SK-N-SH (cell line): ENCODE measurements around the gene IFI27L1. TPM values are rescaled to one million over a fixed set of nuclear protein-coding genes. Genes with fewer than 3 reads are reported as not detected.

ENCODE experiments used
- CTCF ChIA-PET: fragments of 300-600, 350-600 bp; formaldehyde crosslinking; extraction: SDS; loops from one replicate; lab custom pipeline; 2021; lab: Yijun Ruan, JAX
- POLR2A ChIA-PET: fragments of 350-600 bp; sonication (Branson Sonifier 250); formaldehyde crosslinking; extraction: SDS; loops from one replicate; lab custom pipeline; 2020; ENCODE audit warnings: antibody characterized with exemption, inconsistent platforms; lab: Yijun Ruan, JAX
- DNase-seq: peaks from one replicate; pipeline ENCODE4 v3.0.0; 2012
- H2AFZ ChIP-seq: fragments of 200-600 bp; sonication (generic); 2 replicates; pipeline ENCODE4 v1.8.1; 2016; ENCODE audit warnings: antibody characterized with exemption, mild to moderate bottlenecking, low read depth
- H3F3A ChIP-seq: fragments of 200-600 bp; sonication (generic); replicated peaks from 2 replicates; pipeline ENCODE3; 2016; ENCODE audit warnings: antibody characterized with exemption, mild to moderate bottlenecking; ENCODE audit not compliant: insufficient read depth
- H3K27ac ChIP-seq, 2 experiments: fragments of 200-500 bp in 1 of 2; fragments of 200-600 bp in 1 of 2; sonication (Bioruptor generic) in 1 of 2; sonication (generic), shearing (Covaris generic) in 1 of 2; 2 replicates each; pipeline versions ENCODE4 v1.5.1 to v1.6.1; 2014 to 2016; ENCODE audit warnings: low read depth in 2 of 2, inconsistent platforms in 1 of 2, low read length in 1 of 2, mild to moderate bottlenecking in 1 of 2, mixed read lengths in 1 of 2
- H3K27me3 ChIP-seq: fragments of 200-600 bp; sonication (generic), shearing (Covaris generic); 2 replicates; pipeline ENCODE4 v1.6.1; 2016; ENCODE audit warnings: mixed run types; ENCODE audit not compliant: insufficient read depth
- H3K36me3 ChIP-seq, 2 experiments: fragments of 200-500 bp in 1 of 2; fragments of 200-600 bp in 1 of 2; sonication (Bioruptor generic) in 1 of 2; sonication (generic) in 1 of 2; replicated peaks in 1 of 2; 2 replicates each; pipeline versions ENCODE3 to v1.5.1; 2014 to 2016; ENCODE audit warnings: low read length in 1 of 2, mild to moderate bottlenecking in 1 of 2; ENCODE audit not compliant: insufficient read depth in 2 of 2, control insufficient read depth in 1 of 2
- H3K4me1 ChIP-seq, 2 experiments: fragments of 200-500 bp in 1 of 2; fragments of 200-600 bp in 1 of 2; sonication (Bioruptor generic) in 1 of 2; sonication (generic), shearing (Covaris generic) in 1 of 2; 2 replicates each; pipeline versions ENCODE4 v1.5.1 to v1.6.1; 2014 to 2016; ENCODE audit warnings: low read depth in 1 of 2, low read length in 1 of 2, mixed run types in 1 of 2; ENCODE audit not compliant: insufficient read depth in 2 of 2, control insufficient read depth in 1 of 2
- H3K4me2 ChIP-seq: fragments of 200-600 bp; sonication (generic), shearing (Covaris generic); 2 replicates; pipeline ENCODE4 v1.6.1; 2017; ENCODE audit warnings: mixed run types
- H3K4me3 ChIP-seq, 2 experiments: fragments of 200-500 bp in 1 of 2; fragments of 200-600 bp in 1 of 2; sonication (Bioruptor generic) in 1 of 2; sonication (generic), shearing (Covaris generic) in 1 of 2; 2 replicates each; pipeline versions ENCODE4 v1.5.1 to v1.8.1; 2014 to 2016; ENCODE audit warnings: low read depth in 2 of 2, inconsistent platforms in 1 of 2, low read length in 1 of 2, mild to moderate bottlenecking in 1 of 2, mixed read lengths in 1 of 2, moderate library complexity in 1 of 2
- H3K79me2 ChIP-seq: fragments of 200-600 bp; sonication (generic); 2 replicates; pipeline ENCODE4 v1.8.1; 2017; ENCODE audit warnings: mild to moderate bottlenecking; ENCODE audit not compliant: insufficient read depth
- H3K9ac ChIP-seq: fragments of 200-600 bp; sonication (generic); 2 replicates; pipeline ENCODE4 v1.6.1; 2017; ENCODE audit warnings: mixed run types
- H3K9me2 ChIP-seq: fragments of 200-600 bp; sonication (generic); 2 replicates; pipeline ENCODE4 v1.6.1; 2017; ENCODE audit warnings: mixed run types
- H3K9me3 ChIP-seq: fragments of 200-600 bp; sonication (generic); 2 replicates; pipeline ENCODE4 v1.6.1; 2017; ENCODE audit warnings: mixed run types, mild to moderate bottlenecking, moderate library complexity
- H4K20me1 ChIP-seq: fragments of 200-600 bp; sonication (generic); 2 replicates; pipeline ENCODE4 v1.6.1; 2017; ENCODE audit warnings: mild to moderate bottlenecking, mixed run types; ENCODE audit not compliant: insufficient read depth
- CHD2 ChIP-seq: fragments of 150-350 bp; IDR thresholded peaks from 2 replicates; pipeline ENCODE4 v1.6.1; 2018; ENCODE audit warnings: low read length; ENCODE audit not compliant: partially characterized antibody
- CTCF ChIP-seq: fragments of 200-600 bp; sonication (generic); IDR thresholded peaks from 2 replicates; pipeline ENCODE4 v1.6.1; 2017; ENCODE audit warnings: antibody characterized with exemption, mild to moderate bottlenecking, moderate library complexity
- ELF1 ChIP-seq: IDR thresholded peaks from 2 replicates; pipeline ENCODE4 v1.4.0; 2012
- IRF3 ChIP-seq: fragments of 150-350 bp; IDR thresholded peaks from 2 replicates; pipeline ENCODE4 v1.6.1; 2016; ENCODE audit warnings: mild to moderate bottlenecking, low read depth, low read length
- MEF2A ChIP-seq: IDR thresholded peaks from 2 replicates; pipeline ENCODE4 v1.4.0; 2012; ENCODE audit warnings: low read depth, borderline replicate concordance
- MXI1 ChIP-seq: IDR thresholded peaks from 2 replicates; pipeline ENCODE4 v1.6.1; 2012; ENCODE audit warnings: mild to moderate bottlenecking, low read depth, low read length, improper control_type of control experiment
- NFIC ChIP-seq: IDR thresholded peaks from 2 replicates; pipeline ENCODE4 v1.4.0; 2012; ENCODE audit warnings: borderline replicate concordance
- NRF1 ChIP-seq: IDR thresholded peaks from 2 replicates; pipeline ENCODE4 v1.6.1; 2012; ENCODE audit warnings: low read depth, mild to moderate bottlenecking, low read length
- RAD21 ChIP-seq: IDR thresholded peaks from 2 replicates; pipeline ENCODE4 v1.6.1; 2012; ENCODE audit warnings: mild to moderate bottlenecking, low read length
- REST ChIP-seq: IDR thresholded peaks from 2 replicates; pipeline ENCODE4 v1.6.1; 2012; ENCODE audit warnings: mild to moderate bottlenecking, low read depth, low read length, moderate library complexity
- RXRA ChIP-seq: IDR thresholded peaks from 2 replicates; pipeline ENCODE4 v1.4.0; 2012; ENCODE audit warnings: low read depth, mild to moderate bottlenecking, borderline replicate concordance
- SIN3A ChIP-seq: IDR thresholded peaks from 2 replicates; pipeline ENCODE4 v1.6.1; 2012; ENCODE audit warnings: low read depth, mild to moderate bottlenecking, low read length, moderate library complexity, borderline replicate concordance
- USF1 ChIP-seq: IDR thresholded peaks from 2 replicates; pipeline ENCODE4 v1.4.0; 2012; ENCODE audit warnings: low read depth, borderline replicate concordance
- USF2 ChIP-seq: fragments of 150-350 bp; IDR thresholded peaks from 2 replicates; pipeline ENCODE4 v1.6.1; 2017; ENCODE audit warnings: antibody characterized with exemption, low read length, low read depth, borderline replicate concordance
- YY1 ChIP-seq: IDR thresholded peaks from 2 replicates; pipeline ENCODE4 v1.4.0; 2012; ENCODE audit warnings: low read depth, mild to moderate bottlenecking
- ZBTB33 ChIP-seq: IDR thresholded peaks from 2 replicates; pipeline ENCODE4 v1.4.0; 2012; ENCODE audit warnings: low read depth, borderline replicate concordance
- WGBS: methylation state at CpG from one replicate; pipeline ENCODE4 v1.1.6; 2017; ENCODE audit warnings: low lambda C conversion rate; 5-methylcytosine and 5-hydroxymethylcytosine counted together
- polyA plus RNA-seq, 3 experiments: library from polyadenylated mRNA; depleted of rRNA; stranded (reverse); fragments of >200 nt; gene quantifications; 2 replicates each; pipeline ENCODE4 v1.2.3, GENCODE V29; 2012

Gene IFI27L1
- polyA plus RNA-seq, 1 of the 3 experiments (the other 2 are of a cell fraction): 35.3 TPM

GRCh38 chr14:94126419-94126677 is 45.2 kb downstream of the IFI27L1 start (continued):
- no peak for TF ChIP-seq IRF3

- H3K4me3 ChIP-seq: no peak overlapping the region
- H3K9me3 ChIP-seq: no peaks in the 10 kb centered on the region
- H4K20me1 ChIP-seq: no peaks in the 10 kb centered on the region
- TF ChIP-seq REST (no peak), ELF1 (no peak), USF1 (no peak), MEF2A (no peak), CHD2 (no peak), ZBTB33 (no peak), SIN3A (no peak), NFIC (no peak), CTCF (no peak), USF2 (no peak), NRF1 (no peak), YY1 (no peak), RAD21 (no peak), RXRA (no peak), MXI1 (no peak)
- H3K9me2 ChIP-seq: no peaks in the 10 kb centered on the region
- H3K9ac ChIP-seq: no peak overlapping the region
- H3K4me2 ChIP-seq: no peak overlapping the region
- POLR2A ChIA-PET: no interaction called here
- CTCF ChIA-PET: interaction anchor here (0.8 to 6.9 kb wide), 3 partner anchors 10 to 92 kb away, joined by 3 to 64 read pairs (median 20); no protein-coding TSS in a partner anchor
- peaks cover 0 to 7% of the 10 kb centered on the region in 2 experiments; a peak in 2 of 4 replicates for H3K4me1 ChIP-seq
- no peaks in the 10 kb centered on the region for H3K79me2 ChIP-seq
- peaks cover 11% of the 10 kb centered on the region for H3F3A ChIP-seq
- H3K27me3 ChIP-seq: no peaks in the 10 kb centered on the region
- WGBS: 69% methylated on average over 5 of the region's 5 CpGs
- peaks cover 0 to 6% of the 10 kb centered on the region in 2 experiments for H3K36me3 ChIP-seq
- no peak overlapping the region for H2AFZ ChIP-seq
- H3K27ac ChIP-seq: no peak overlapping the region
- no peak for DNase-seq
Measured at GRCh38 chr14:94126800-94127199, 45.7 kb downstream of the IFI27L1 start.
